Ascending aorta (tissue), 2 donors: ENCODE results near the gene TMCC2. TPM values are rescaled to one million over a fixed set of nuclear protein-coding genes. Genes with fewer than 3 reads are reported as not detected.

Experiments used
- DNase-seq, 2 donors: peaks; one replicate each; pipeline ENCODE4 v3.0.0-alpha.2; 2019; ENCODE audit warnings: low spot score in 2 of 2
- H3K27ac ChIP-seq, 2 donors: fragments of 200-600 bp; sonication (generic); one replicate each; pipeline ENCODE4 v1.5.1; 2016 to 2017; ENCODE audit warnings: mild to moderate bottlenecking in 1 of 2
- H3K27me3 ChIP-seq: fragments of 200-600 bp; sonication (generic); one replicate; pipeline ENCODE4 v1.5.1; 2017
- H3K36me3 ChIP-seq, 2 donors: fragments of 200-600 bp; sonication (generic); one replicate each; pipeline ENCODE4 v1.5.1; 2016
- H3K4me1 ChIP-seq, 2 donors: fragments of 200-600 bp; sonication (generic); one replicate each; pipeline ENCODE4 v1.5.1; 2016 to 2017; ENCODE audit warnings: mild to moderate bottlenecking in 1 of 2
- H3K4me3 ChIP-seq, 2 donors: fragments of 200-600 bp; sonication (generic); one replicate each; pipeline ENCODE4 v1.5.1; 2016 to 2017; ENCODE audit warnings: mild to moderate bottlenecking in 1 of 2
- H3K9me3 ChIP-seq, 2 donors: fragments of 200-600 bp; sonication (generic); one replicate each; pipeline ENCODE4 v1.5.1; 2016
- CTCF ChIP-seq, 3 experiments: fragments of 200-600 bp in 2 of 3; fragments of 450-650 bp in 1 of 3; sonication (generic) in 2 of 3; IDR thresholded peaks; one replicate each; pipeline ENCODE4 v1.5.1; 2016 to 2019; ENCODE audit warnings: antibody characterized with exemption in 3 of 3, mild to moderate bottlenecking in 1 of 3, moderate library complexity in 1 of 3
- intact Hi-C: fragments of 100-400 bp; cut with DNase I; formaldehyde crosslinking; loops from one replicate; pipeline ENCODE4 v1.15.1; 2023
- total RNA-seq: library from RNA; depleted of rRNA; stranded (reverse); fragments of >200 nt; gene quantifications from one replicate; pipeline ENCODE4 v1.1.0, GENCODE V29; 2016

TMCC2 gene
- total RNA-seq, 1 donor from 2014 or later, result 5.2 TPM

- peaks cover 0 to 6% of the 10 kb centered on the region in 2 donors for H3K4me1 ChIP-seq
- no peak for TF ChIP-seq CTCF (IDR thresholded peaks at IDR 0.05)
- H3K27me3 ChIP-seq, result no peaks in the 10 kb centered on the region
- peaks cover 5 to 8% of the 10 kb centered on the region in 2 donors for H3K36me3 ChIP-seq
- no peak for DNase-seq
- H3K4me3 ChIP-seq, result no peak overlapping the region
- H3K27ac ChIP-seq, result no peak overlapping the region
- intact Hi-C loops, result no loop called here
- H3K9me3 ChIP-seq, result no peaks in the 10 kb centered on the region
These were observed 13.8 kb downstream of the TMCC2 start for GRCh38 chr1:205241366-205242030.

- Histone ChIP-seq H3K36me3 (peaks cover 5 to 8% of the 10 kb centered on the region in 2 donors), H3K27me3 (no peaks in the 10 kb centered on the region), H3K4me1 (peaks cover 4 to 12% of the 10 kb centered on the region in 2 donors), H3K27ac (no peak overlapping the region), H3K4me3 (no peak overlapping the region), H3K9me3 (no peaks in the 10 kb centered on the region)
- TF ChIP-seq CTCF (IDR thresholded peaks at IDR 0.05), result no peak
- no peak for DNase-seq
- intact Hi-C loops, result no loop called here
These were observed 15.8 kb downstream of the TMCC2 start for GRCh38 chr1:205243350-205244191.

GRCh38 chr1:205244384-205244783, 16.6 kb downstream of the TMCC2 start:
- no peak for TF ChIP-seq CTCF (IDR thresholded peaks at IDR 0.05)
- no peak for DNase-seq
- intact Hi-C loops, result no loop called here
- Histone ChIP-seq H3K27me3 (no peaks in the 10 kb centered on the region), H3K27ac (no peak overlapping the region), H3K36me3 (peaks cover 5 to 8% of the 10 kb centered on the region in 2 donors), H3K4me3 (no peak overlapping the region), H3K9me3 (no peaks in the 10 kb centered on the region), H3K4me1 (peaks cover 6 to 20% of the 10 kb centered on the region in 2 donors)

GRCh38 chr1:205245096-205245495, 17.4 kb downstream of the TMCC2 start:
- H3K9me3 ChIP-seq, result no peaks in the 10 kb centered on the region
- H3K27me3 ChIP-seq, result no peaks in the 10 kb centered on the region
- intact Hi-C loops, result no loop called here
- H3K4me3 ChIP-seq, result no peak overlapping the region
- H3K27ac ChIP-seq, result no peak overlapping the region
- H3K4me1 ChIP-seq, result peaks cover 11 to 27% of the 10 kb centered on the region in 2 donors
- peaks cover 5 to 8% of the 10 kb centered on the region in 2 donors for H3K36me3 ChIP-seq
- TF ChIP-seq CTCF (IDR thresholded peaks at IDR 0.05), result no peak
- DNase-seq, result no peak

- no peaks in the 10 kb centered on the region for H3K27me3 ChIP-seq
- peaks cover 5 to 7% of the 10 kb centered on the region in 2 donors for H3K36me3 ChIP-seq
- peak overlapping the region; percentile 12 to 70 for H3K27ac ChIP-seq
- H3K4me1 ChIP-seq, result peaks cover 23 to 41% of the 10 kb centered on the region in 2 donors
- no peaks in the 10 kb centered on the region for H3K9me3 ChIP-seq
- no peak for TF ChIP-seq CTCF (IDR thresholded peaks at IDR 0.05)
- no peak overlapping the region for H3K4me3 ChIP-seq
- DNase-seq, result no peak
- intact Hi-C loops, result no loop called here
These were observed 18.8 kb downstream of the TMCC2 start for GRCh38 chr1:205246351-205247119.
